ENCODE data around the gene LLGL1. TPM values are rescaled to one million over a fixed set of nuclear protein-coding genes. Genes with fewer than 3 reads are reported as not detected.

LLGL1 gene
- polyA plus RNA-seq, 1 donor from 2014 or later = 52.2 TPM

DNA sequence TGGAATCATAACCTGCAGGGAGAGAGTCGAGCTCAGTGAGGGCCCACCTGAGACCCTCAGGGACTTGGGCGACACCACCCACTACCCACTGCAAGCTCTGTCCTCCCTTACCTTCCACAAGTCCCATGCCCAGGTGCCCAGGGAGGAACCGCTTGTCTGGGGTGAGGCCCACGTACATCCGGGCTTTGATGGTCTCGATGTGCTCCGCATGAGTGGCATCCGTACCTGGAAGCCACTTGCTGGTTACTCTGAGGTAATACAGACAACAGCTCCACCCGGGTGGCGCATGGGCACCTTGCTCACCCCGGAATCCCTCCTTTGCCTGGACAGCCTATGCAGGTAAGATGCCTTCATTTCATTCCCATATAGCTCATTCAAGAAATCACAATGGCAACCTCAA lies 59.9 kb downstream of the LLGL1 start:
- Histone ChIP-seq H3K27me3 (ENCODE audit: insufficient read depth, low read depth, low read length) (no peaks in the 10 kb centered on the region), H3K4me3 (ENCODE audit: low read length) (no peak overlapping the region), H3K79me2 (replicated peaks; ENCODE audit: insufficient read depth, low read length) (no peaks in the 10 kb centered on the region), H3K4me2 (ENCODE audit: low read length) (no peak overlapping the region), H3K9me2 (ENCODE audit: insufficient read depth, low read length) (no peaks in the 10 kb centered on the region), H3K36me3 (ENCODE audit: insufficient read depth, low read length) (no peaks in the 10 kb centered on the region), H2AFZ (ENCODE audit: low read depth, low read length) (no peak overlapping the region), H3F3A (ENCODE audit: insufficient read depth, low read length, poor library complexity, severe bottlenecking) (no peaks in the 10 kb centered on the region), H3K9ac (ENCODE audit: low read length) (no peak overlapping the region), H3K9me3 (ENCODE audit: low read length) (no peaks in the 10 kb centered on the region), H4K20me1 (ENCODE audit: insufficient read depth) (no peaks in the 10 kb centered on the region), H3K27ac (ENCODE audit: low read length) (no peak overlapping the region)
- TF ChIP-seq EZH2 (IDR thresholded peaks at IDR 0.05; ENCODE audit: borderline replicate concordance, insufficient read depth, low read length, poor library complexity, severe bottlenecking) (no peak), POLR2AphosphoS5 (IDR thresholded peaks at IDR 0.05) (no peak), SMC3 (conservative IDR thresholded peaks at IDR 0.05; ENCODE audit: poor library complexity) (no peak), EP300 (conservative IDR thresholded peaks at IDR 0.05; ENCODE audit: poor library complexity, severe bottlenecking) (no peak), TAF1 (IDR thresholded peaks at IDR 0.05; ENCODE audit: low read depth) (no peak)
- TF ChIP-seq, protein P1, sequence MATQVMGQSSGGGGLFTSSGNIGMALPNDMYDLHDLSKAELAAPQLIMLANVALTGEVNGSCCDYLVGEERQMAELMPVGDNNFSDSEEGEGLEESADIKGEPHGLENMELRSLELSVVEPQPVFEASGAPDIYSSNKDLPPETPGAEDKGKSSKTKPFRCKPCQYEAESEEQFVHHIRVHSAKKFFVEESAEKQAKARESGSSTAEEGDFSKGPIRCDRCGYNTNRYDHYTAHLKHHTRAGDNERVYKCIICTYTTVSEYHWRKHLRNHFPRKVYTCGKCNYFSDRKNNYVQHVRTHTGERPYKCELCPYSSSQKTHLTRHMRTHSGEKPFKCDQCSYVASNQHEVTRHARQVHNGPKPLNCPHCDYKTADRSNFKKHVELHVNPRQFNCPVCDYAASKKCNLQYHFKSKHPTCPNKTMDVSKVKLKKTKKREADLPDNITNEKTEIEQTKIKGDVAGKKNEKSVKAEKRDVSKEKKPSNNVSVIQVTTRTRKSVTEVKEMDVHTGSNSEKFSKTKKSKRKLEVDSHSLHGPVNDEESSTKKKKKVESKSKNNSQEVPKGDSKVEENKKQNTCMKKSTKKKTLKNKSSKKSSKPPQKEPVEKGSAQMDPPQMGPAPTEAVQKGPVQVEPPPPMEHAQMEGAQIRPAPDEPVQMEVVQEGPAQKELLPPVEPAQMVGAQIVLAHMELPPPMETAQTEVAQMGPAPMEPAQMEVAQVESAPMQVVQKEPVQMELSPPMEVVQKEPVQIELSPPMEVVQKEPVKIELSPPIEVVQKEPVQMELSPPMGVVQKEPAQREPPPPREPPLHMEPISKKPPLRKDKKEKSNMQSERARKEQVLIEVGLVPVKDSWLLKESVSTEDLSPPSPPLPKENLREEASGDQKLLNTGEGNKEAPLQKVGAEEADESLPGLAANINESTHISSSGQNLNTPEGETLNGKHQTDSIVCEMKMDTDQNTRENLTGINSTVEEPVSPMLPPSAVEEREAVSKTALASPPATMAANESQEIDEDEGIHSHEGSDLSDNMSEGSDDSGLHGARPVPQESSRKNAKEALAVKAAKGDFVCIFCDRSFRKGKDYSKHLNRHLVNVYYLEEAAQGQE (IDR thresholded peaks at IDR 0.05; ENCODE audit: borderline replicate concordance) = no peak

DNA sequence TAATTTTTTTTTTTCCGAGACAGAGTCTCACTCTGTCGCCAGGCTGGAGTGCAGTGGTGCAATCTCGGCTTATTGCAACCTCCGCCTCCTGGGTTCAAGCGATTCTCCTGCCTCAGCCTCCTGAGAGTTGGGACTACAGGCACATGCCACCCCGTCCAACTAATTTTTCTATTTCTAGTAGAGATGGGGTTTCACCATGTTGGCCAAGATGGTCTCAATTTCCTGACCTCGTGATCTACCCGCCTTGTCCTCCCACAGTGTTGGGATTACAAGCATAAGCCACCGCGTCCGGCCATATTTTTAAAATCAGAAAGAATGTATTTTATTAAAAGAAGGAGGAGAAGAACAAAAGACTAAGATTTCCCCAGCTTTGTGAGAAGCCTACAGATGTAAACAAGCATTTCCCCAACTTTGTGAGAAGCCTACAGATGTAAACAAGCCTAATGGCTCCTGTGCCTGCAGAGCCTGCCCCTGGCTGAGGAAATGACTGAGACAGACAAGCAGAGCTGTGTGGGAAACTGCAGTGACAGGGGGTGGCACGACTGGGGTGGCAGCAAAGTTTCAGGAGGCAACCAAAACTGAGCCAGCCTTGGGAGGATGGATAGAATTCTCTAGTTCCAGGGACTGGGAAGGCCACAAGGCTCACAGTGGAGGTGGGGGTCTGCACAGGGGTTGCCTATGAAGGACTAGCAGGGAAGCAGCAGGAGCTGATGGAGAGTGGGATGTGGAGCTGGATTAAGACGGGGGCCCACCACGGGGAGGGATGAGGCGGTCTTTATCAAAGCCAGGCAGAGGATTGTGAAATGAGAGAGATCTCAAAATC lies 66.5 kb downstream of the LLGL1 start:
- H3K36me3 ChIP-seq (ENCODE audit: insufficient read depth, low read length) = peaks cover 3% of the 10 kb centered on the region
- no peak overlapping the region for H3K4me2 ChIP-seq (ENCODE audit: low read length)
- H3K79me2 ChIP-seq (replicated peaks; ENCODE audit: insufficient read depth, low read length) = no peaks in the 10 kb centered on the region
- no peaks in the 10 kb centered on the region for H3K9me2 ChIP-seq (ENCODE audit: insufficient read depth, low read length)
- no peaks in the 10 kb centered on the region for H4K20me1 ChIP-seq (ENCODE audit: insufficient read depth)
- no peak overlapping the region for H3K27ac ChIP-seq (ENCODE audit: low read length)
- H3K9me3 ChIP-seq (ENCODE audit: low read length) = no peaks in the 10 kb centered on the region
- no peak overlapping the region for H3K9ac ChIP-seq (ENCODE audit: low read length)
- no peak overlapping the region for H3K4me3 ChIP-seq (ENCODE audit: low read length)
- H3F3A ChIP-seq (ENCODE audit: insufficient read depth, low read length, poor library complexity, severe bottlenecking) = no peaks in the 10 kb centered on the region
- no peak overlapping the region for H2AFZ ChIP-seq (ENCODE audit: low read depth, low read length)
- no peak for TF ChIP-seq EP300 (conservative IDR thresholded peaks at IDR 0.05; ENCODE audit: poor library complexity, severe bottlenecking)
- TF ChIP-seq TAF1 (IDR thresholded peaks at IDR 0.05; ENCODE audit: low read depth) = no peak
- no peak for TF ChIP-seq POLR2AphosphoS5 (IDR thresholded peaks at IDR 0.05)
- no peak for TF ChIP-seq MXI1 (conservative IDR thresholded peaks at IDR 0.05; ENCODE audit: poor library complexity, severe bottlenecking)
- no peak for TF ChIP-seq SMC3 (conservative IDR thresholded peaks at IDR 0.05; ENCODE audit: poor library complexity)
- TF ChIP-seq, protein P2, sequence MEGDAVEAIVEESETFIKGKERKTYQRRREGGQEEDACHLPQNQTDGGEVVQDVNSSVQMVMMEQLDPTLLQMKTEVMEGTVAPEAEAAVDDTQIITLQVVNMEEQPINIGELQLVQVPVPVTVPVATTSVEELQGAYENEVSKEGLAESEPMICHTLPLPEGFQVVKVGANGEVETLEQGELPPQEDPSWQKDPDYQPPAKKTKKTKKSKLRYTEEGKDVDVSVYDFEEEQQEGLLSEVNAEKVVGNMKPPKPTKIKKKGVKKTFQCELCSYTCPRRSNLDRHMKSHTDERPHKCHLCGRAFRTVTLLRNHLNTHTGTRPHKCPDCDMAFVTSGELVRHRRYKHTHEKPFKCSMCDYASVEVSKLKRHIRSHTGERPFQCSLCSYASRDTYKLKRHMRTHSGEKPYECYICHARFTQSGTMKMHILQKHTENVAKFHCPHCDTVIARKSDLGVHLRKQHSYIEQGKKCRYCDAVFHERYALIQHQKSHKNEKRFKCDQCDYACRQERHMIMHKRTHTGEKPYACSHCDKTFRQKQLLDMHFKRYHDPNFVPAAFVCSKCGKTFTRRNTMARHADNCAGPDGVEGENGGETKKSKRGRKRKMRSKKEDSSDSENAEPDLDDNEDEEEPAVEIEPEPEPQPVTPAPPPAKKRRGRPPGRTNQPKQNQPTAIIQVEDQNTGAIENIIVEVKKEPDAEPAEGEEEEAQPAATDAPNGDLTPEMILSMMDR (IDR thresholded peaks at IDR 0.05; ENCODE audit: poor library complexity, severe bottlenecking) = no peak
- TF ChIP-seq RAD21 (conservative IDR thresholded peaks at IDR 0.05) = no peak
- no peak for TF ChIP-seq EZH2 (IDR thresholded peaks at IDR 0.05; ENCODE audit: borderline replicate concordance, insufficient read depth, low read length, poor library complexity, severe bottlenecking)
- TF ChIP-seq, protein P1 (IDR thresholded peaks at IDR 0.05; ENCODE audit: borderline replicate concordance) = no peak
- H3K27me3 ChIP-seq (ENCODE audit: insufficient read depth, low read depth, low read length) = no peaks in the 10 kb centered on the region

Data from neural cell (in vitro differentiated cells).